ENCODE results near the gene DLG2. TPM values are rescaled to one million over a fixed set of nuclear protein-coding genes. Genes with fewer than 3 reads are reported as not detected.

DLG2 gene
- total RNA-seq, 2 donors from 2014 or later: 3.8 to 16.4 TPM

DNA sequence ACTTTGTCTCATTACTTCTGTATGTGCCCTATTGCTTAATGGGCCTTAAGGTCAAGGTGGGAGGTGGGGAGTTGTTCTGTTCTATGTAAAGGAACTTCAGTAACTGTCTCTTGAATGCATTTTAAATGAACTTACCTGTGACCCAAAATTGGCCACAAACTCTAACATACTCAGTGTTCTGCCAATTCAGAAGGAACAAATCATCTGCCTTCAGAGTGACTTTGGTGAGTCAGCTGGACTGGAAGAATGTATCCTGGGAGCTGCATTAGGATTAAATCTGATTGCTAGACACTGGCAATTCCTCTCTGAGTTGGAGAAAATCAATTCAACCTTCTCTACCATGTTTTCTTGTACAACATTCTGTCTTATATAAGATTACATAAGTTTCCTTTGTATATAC is 1104.8 kb downstream of the DLG2 start:
- DNase-seq (ENCODE audit: low spot score): no peak
- no peak for ATAC-seq (ENCODE audit: insufficient number of reproducible peaks, low FRiP score, low read depth)
- H3K4me3 ChIP-seq: no peak overlapping the region
- TF ChIP-seq, protein P1, sequence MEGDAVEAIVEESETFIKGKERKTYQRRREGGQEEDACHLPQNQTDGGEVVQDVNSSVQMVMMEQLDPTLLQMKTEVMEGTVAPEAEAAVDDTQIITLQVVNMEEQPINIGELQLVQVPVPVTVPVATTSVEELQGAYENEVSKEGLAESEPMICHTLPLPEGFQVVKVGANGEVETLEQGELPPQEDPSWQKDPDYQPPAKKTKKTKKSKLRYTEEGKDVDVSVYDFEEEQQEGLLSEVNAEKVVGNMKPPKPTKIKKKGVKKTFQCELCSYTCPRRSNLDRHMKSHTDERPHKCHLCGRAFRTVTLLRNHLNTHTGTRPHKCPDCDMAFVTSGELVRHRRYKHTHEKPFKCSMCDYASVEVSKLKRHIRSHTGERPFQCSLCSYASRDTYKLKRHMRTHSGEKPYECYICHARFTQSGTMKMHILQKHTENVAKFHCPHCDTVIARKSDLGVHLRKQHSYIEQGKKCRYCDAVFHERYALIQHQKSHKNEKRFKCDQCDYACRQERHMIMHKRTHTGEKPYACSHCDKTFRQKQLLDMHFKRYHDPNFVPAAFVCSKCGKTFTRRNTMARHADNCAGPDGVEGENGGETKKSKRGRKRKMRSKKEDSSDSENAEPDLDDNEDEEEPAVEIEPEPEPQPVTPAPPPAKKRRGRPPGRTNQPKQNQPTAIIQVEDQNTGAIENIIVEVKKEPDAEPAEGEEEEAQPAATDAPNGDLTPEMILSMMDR (IDR thresholded peaks at IDR 0.05): no peak
- no peaks in the 10 kb centered on the region for H3K9me3 ChIP-seq
- H3K27ac ChIP-seq: no peak overlapping the region
- H3K27me3 ChIP-seq (replicated peaks; ENCODE audit: insufficient read depth): no peaks in the 10 kb centered on the region
- H3K36me3 ChIP-seq: no peaks in the 10 kb centered on the region
- H3K4me1 ChIP-seq (ENCODE audit: control insufficient read depth in 1 of 2, low read depth in 2 of 2): peaks cover 0 to 11% of the 10 kb centered on the region in 2 donors

DNA sequence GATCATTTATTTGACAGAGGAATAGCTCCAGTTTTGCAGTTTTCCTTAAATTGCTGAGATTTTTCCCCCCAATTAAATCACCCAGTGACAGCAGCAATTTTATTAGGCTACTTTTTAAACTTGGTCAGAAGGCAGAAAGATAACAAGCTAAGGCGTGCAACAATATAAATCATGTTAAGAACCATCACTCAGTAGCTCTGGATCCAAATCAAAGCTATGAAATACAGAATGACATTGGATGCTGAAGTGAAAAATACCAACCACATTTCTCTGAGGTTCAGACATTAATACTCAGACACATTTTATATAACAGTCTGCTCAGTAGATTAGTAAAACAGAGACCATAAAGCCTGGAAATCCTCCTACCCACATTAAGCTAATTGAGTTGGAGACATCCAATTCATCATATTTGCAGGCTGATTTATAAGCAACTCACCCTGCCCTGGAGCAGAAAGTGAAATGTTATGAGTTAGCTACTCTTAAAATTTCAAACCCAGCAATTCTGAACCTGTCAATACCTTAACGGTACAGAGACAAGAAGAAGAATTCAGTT is 1108.4 kb downstream of the DLG2 start:
- Histone ChIP-seq H3K9me3 (no peaks in the 10 kb centered on the region), H3K4me3 (no peak overlapping the region), H3K36me3 (no peaks in the 10 kb centered on the region), H3K4me1 (ENCODE audit: control insufficient read depth in 1 of 2, low read depth in 2 of 2) (no peaks in the 10 kb centered on the region), H3K27ac (no peak overlapping the region), H3K27me3 (replicated peaks; ENCODE audit: insufficient read depth) (no peaks in the 10 kb centered on the region)
- no peak for ATAC-seq (ENCODE audit: insufficient number of reproducible peaks, low FRiP score, low read depth)
- no peak for DNase-seq (ENCODE audit: low spot score)
- TF ChIP-seq, protein P1 (IDR thresholded peaks at IDR 0.05): no peak

DNA sequence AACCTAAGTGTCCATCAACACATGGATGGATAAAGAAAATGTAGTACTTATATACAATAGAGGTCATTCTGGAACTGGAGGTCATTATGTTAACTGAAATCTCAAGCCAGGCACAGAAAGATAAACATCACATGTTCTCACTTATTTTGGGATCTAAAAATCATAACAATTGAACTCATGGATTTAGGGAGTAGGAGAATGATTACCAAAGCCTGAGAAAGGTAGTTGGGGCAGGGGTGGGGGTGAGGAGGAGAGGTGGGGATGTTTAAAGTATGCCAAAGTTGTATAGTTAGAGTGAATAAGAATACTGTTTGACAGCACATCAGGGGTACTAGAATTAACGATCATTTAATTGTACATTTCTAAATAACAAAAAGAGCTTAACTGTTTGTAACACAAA is 1112.7 kb downstream of the DLG2 start:
- TF ChIP-seq, protein P1 (IDR thresholded peaks at IDR 0.05): no peak
- DNase-seq (ENCODE audit: low spot score) (no peak), ATAC-seq (ENCODE audit: insufficient number of reproducible peaks, low FRiP score, low read depth) (no peak)
- Histone ChIP-seq H3K27ac (no peak overlapping the region), H3K36me3 (no peaks in the 10 kb centered on the region), H3K4me1 (ENCODE audit: control insufficient read depth in 1 of 2, low read depth in 2 of 2) (no peaks in the 10 kb centered on the region), H3K27me3 (replicated peaks; ENCODE audit: insufficient read depth) (no peaks in the 10 kb centered on the region), H3K9me3 (no peaks in the 10 kb centered on the region), H3K4me3 (no peak overlapping the region)

DNA sequence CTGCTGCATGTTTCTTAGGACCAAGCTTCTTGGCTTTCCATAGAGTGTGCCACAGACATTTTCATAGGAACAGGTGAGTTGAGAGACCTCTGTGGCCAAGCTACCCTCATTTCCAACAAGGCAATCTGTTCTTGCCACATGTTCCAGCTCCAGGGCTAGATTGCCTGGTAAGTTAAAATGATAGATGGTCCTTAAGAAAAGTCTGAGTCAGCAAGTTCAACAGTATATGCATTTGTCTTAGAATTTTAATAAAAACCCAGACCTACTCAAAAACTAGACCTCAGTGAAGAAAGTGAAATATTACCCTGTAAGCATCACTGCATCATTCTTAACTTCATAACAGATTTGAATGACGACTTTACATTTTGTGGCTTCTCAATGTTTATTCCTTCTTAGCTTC is 1123.6 kb downstream of the DLG2 start:
- H3K36me3 ChIP-seq: no peaks in the 10 kb centered on the region
- TF ChIP-seq, protein P1 (IDR thresholded peaks at IDR 0.05): no peak
- ATAC-seq (ENCODE audit: insufficient number of reproducible peaks, low FRiP score, low read depth): no peak
- DNase-seq (ENCODE audit: low spot score): no peak
- H3K27ac ChIP-seq: no peak overlapping the region
- H3K9me3 ChIP-seq: no peaks in the 10 kb centered on the region
- peaks cover 2 to 3% of the 10 kb centered on the region in 2 donors for H3K4me1 ChIP-seq (ENCODE audit: control insufficient read depth in 1 of 2, low read depth in 2 of 2)
- no peaks in the 10 kb centered on the region for H3K27me3 ChIP-seq (replicated peaks; ENCODE audit: insufficient read depth)
- no peak overlapping the region for H3K4me3 ChIP-seq

DNA sequence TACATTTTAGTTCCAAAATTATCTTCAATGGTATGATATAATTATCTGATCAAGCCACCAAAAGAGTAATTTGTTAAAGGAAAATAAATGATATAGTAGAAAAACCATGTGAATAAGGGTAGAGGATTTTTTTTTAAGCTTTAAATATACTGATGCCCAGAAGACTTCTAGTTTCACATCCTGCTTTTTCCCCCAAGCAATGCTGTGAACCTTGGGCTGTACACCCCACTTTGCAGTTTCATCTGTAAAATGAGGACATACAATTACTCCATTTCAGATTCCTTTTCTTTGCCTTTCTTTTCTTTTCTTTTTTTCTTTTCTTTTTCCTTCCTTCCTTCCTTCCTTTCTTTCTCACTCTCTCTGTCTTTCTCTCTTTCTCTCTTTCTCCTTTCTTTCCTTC is 1125.4 kb downstream of the DLG2 start:
- Histone ChIP-seq H3K4me1 (ENCODE audit: control insufficient read depth in 1 of 2, low read depth in 2 of 2) (peaks cover 4 to 8% of the 10 kb centered on the region in 2 donors), H3K27me3 (replicated peaks; ENCODE audit: insufficient read depth) (no peaks in the 10 kb centered on the region), H3K36me3 (no peaks in the 10 kb centered on the region), H3K4me3 (no peak overlapping the region), H3K9me3 (no peaks in the 10 kb centered on the region), H3K27ac (no peak overlapping the region)
- ATAC-seq (ENCODE audit: insufficient number of reproducible peaks, low FRiP score, low read depth) (no peak), DNase-seq (ENCODE audit: low spot score) (no peak)
- TF ChIP-seq, protein P1 (IDR thresholded peaks at IDR 0.05): no peak

Measured in thoracic aorta (tissue), 2 donors.